ENCODE results near the gene CRIP1.

Gene CRIP1

GRCh38 chr14:105481886-105482457 is 4.7 kb upstream of the CRIP1 start:
- H3K9ac ChIP-seq (ENCODE audit: low read length): peak overlapping the region; percentile 81
- H3K27me3 ChIP-seq (ENCODE audit: control insufficient read depth, insufficient read depth, low read length): no peaks in the 10 kb centered on the region
- peaks cover 73% of the 10 kb centered on the region for H3K4me1 ChIP-seq (ENCODE audit: control insufficient read depth, insufficient read depth, low read length)
- H3K4me3 ChIP-seq (ENCODE audit: low read length): no peak overlapping the region
- H3K36me3 ChIP-seq (ENCODE audit: control insufficient read depth, insufficient read depth, low read length): no peaks in the 10 kb centered on the region
- H3K9me3 ChIP-seq (ENCODE audit: control insufficient read depth, low read length): no peaks in the 10 kb centered on the region

- Histone ChIP-seq H3K27me3 (ENCODE audit: control insufficient read depth, insufficient read depth, low read length) (no peaks in the 10 kb centered on the region), H3K9ac (ENCODE audit: low read length) (peak overlapping the region; percentile 81), H3K4me1 (ENCODE audit: control insufficient read depth, insufficient read depth, low read length) (peaks cover 71% of the 10 kb centered on the region), H3K36me3 (ENCODE audit: control insufficient read depth, insufficient read depth, low read length) (no peaks in the 10 kb centered on the region), H3K9me3 (ENCODE audit: control insufficient read depth, low read length) (no peaks in the 10 kb centered on the region), H3K4me3 (ENCODE audit: low read length) (peak overlapping the region; percentile 0)
Observed at GRCh38 chr14:105482486-105483110, 4.1 kb upstream of the CRIP1 start.

DNA sequence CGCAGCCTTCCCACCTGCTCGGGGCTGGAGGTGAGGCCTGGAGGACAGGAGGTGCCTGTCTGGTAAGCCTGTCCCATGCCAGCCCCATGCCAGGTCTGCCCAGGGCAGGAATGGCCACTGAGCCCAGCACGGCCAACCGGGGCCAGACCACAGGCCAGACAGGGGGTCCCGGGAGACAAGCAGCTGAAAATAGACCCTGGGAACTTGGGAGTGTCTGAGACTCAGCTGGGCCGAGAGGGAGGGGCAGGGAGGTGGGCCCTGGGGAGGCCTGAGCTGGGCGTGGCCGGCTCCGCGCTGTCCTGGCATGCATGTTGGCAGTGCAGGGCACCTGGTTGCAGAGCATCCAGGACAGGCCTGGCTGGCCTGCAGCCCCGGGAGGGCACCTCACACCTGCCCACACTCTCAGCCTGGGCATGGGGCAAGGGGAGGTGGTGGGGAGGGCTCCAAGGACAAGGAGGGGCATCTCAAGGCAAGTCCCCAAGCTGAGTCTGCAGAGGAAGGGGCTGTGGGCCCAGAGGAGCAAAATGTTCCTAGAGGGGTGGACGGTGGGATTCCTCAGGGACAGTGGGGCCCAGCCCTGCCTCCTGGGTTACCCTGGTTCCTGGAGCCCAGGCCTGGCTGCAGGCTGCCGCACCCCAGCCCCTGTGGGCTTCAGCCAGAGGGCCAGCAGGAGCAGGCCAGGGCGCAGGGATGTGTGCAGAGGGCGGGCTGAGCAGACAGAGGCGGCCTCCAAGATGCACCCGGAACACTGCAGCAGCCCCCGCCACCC is 3.2 kb upstream of the CRIP1 start:
- Histone ChIP-seq H3K9me3 (ENCODE audit: control insufficient read depth, low read length) (no peaks in the 10 kb centered on the region), H3K4me3 (ENCODE audit: low read length) (no peak overlapping the region), H3K4me1 (ENCODE audit: control insufficient read depth, insufficient read depth, low read length) (peaks cover 77% of the 10 kb centered on the region), H3K9ac (ENCODE audit: low read length) (peak overlapping the region; percentile 81), H3K27me3 (ENCODE audit: control insufficient read depth, insufficient read depth, low read length) (no peaks in the 10 kb centered on the region), H3K36me3 (ENCODE audit: control insufficient read depth, insufficient read depth, low read length) (no peaks in the 10 kb centered on the region)

DNA sequence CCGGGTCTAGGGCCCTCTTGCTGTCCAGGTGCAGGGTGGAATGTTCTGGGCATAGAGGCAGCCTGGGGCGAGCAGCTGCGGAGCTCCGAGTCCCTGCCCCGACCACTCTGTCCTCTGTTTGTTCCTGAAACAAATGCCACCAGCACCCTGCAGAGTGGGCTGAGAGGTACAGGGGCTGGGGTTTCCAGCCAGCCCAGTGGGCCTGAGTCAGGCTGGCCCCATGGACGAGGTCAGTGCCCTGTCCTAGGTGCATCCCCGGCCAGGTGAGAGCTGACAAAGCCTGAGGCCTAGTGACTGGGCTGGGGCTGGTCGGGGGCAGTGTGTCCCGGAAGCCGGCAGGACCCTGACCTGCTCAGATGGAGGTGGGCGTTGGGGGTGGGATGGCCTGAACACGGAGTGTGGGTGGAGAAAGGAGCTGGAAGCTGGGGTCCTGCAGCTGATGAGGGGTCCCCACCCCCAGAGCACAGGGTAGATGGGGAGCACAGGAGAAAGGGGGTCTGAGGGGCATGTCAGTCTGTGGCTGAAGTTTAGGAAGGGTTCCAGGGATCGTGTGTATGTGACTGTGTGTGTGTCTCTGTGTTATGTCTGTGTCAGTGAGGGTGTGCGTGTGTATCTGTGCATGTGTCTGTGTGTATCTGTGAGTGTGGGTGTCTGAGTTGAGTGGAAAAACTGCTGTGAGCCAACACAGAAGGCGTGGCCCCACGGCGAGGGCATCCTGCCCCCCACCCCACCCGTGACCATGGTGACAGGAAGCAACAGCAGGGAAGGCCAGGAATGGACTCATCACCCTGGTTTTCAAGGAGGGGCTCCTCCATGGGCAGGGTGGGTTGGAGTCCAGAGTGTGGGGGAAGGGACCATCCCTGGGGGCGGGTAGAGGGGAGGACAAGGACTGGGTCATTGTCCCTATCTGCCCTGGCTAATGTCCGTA is 2.4 kb upstream of the CRIP1 start:
- Histone ChIP-seq H3K27me3 (ENCODE audit: control insufficient read depth, insufficient read depth, low read length) (no peaks in the 10 kb centered on the region), H3K4me3 (ENCODE audit: low read length) (no peak overlapping the region), H3K4me1 (ENCODE audit: control insufficient read depth, insufficient read depth, low read length) (peaks cover 86% of the 10 kb centered on the region), H3K36me3 (ENCODE audit: control insufficient read depth, insufficient read depth, low read length) (no peaks in the 10 kb centered on the region), H3K9ac (ENCODE audit: low read length) (no peak overlapping the region), H3K9me3 (ENCODE audit: control insufficient read depth, low read length) (no peaks in the 10 kb centered on the region)

- no peak overlapping the region for H3K4me3 ChIP-seq (ENCODE audit: low read length)
- H3K27me3 ChIP-seq (ENCODE audit: control insufficient read depth, insufficient read depth, low read length): no peaks in the 10 kb centered on the region
- H3K9ac ChIP-seq (ENCODE audit: low read length): no peak overlapping the region
- H3K36me3 ChIP-seq (ENCODE audit: control insufficient read depth, insufficient read depth, low read length): no peaks in the 10 kb centered on the region
- peaks cover 91% of the 10 kb centered on the region for H3K4me1 ChIP-seq (ENCODE audit: control insufficient read depth, insufficient read depth, low read length)
- H3K9me3 ChIP-seq (ENCODE audit: control insufficient read depth, low read length): no peaks in the 10 kb centered on the region
Observed at GRCh38 chr14:105484997-105485393, 1.7 kb upstream of the CRIP1 start.

DNA sequence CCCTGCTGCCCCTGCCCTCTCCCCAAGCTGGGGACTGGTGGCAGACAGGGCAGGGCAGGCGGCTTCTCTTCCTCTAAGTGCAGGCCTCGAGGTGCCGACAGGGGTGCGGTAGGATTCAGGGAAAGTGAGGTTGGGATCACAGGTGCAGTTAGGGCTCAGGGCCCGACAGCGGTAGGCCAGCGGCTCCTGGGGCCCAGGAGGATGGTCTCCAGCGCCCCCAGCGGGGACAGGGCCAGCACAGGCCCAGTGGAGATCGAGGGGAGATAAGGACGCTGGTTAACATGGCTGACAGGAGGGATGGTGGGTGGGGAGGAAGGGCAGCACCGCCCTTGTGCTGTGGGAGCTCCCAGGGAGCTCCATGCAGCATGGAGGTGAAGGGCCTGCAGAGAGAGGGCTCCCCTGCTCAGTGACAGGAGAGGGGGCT is 935 bp upstream of the CRIP1 start:
- H3K4me3 ChIP-seq (ENCODE audit: low read length): no peak overlapping the region
- H3K4me1 ChIP-seq (ENCODE audit: control insufficient read depth, insufficient read depth, low read length): peaks cover 83% of the 10 kb centered on the region

DNA sequence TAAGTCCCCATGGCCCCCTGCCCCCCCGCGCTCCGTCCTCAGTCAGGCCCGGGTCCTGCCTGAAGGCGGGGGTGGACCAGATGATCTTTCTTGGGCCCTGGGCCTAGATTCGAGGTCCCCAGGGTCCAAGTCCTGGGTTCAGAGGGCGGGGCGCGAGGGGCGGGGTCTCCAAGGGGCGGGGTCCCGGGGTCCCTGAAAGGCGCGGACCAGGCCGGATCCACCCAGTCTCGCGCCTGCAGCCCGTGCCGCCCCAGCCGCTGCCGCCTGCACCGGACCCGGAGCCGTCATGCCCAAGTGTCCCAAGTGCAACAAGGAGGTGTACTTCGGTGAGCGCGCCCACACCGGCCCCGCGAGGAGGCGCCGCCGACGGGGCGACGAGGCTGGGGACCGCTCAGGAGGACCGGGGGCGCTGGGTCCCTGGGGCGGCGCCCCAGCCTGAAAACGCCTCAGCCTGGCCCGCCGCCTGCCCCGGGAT is 325 bp downstream of the CRIP1 start:
- peak overlapping the region; percentile 80 for H3K4me3 ChIP-seq (ENCODE audit: low read length)
- H3K9me3 ChIP-seq (ENCODE audit: control insufficient read depth, low read length): no peaks in the 10 kb centered on the region
- H3K9ac ChIP-seq (ENCODE audit: low read length): peak overlapping the region; percentile 80
- H3K4me1 ChIP-seq (ENCODE audit: control insufficient read depth, insufficient read depth, low read length): peaks cover 76% of the 10 kb centered on the region
- H3K27me3 ChIP-seq (ENCODE audit: control insufficient read depth, insufficient read depth, low read length): no peaks in the 10 kb centered on the region
- no peaks in the 10 kb centered on the region for H3K36me3 ChIP-seq (ENCODE audit: control insufficient read depth, insufficient read depth, low read length)

More for the DNA sequence above, 935 bp upstream of the CRIP1 start:
- Histone ChIP-seq H3K36me3 (ENCODE audit: control insufficient read depth, insufficient read depth, low read length) (no peaks in the 10 kb centered on the region), H3K9me3 (ENCODE audit: control insufficient read depth, low read length) (no peaks in the 10 kb centered on the region), H3K27me3 (ENCODE audit: control insufficient read depth, insufficient read depth, low read length) (no peaks in the 10 kb centered on the region), H3K9ac (ENCODE audit: low read length) (peak overlapping the region; percentile 39)

- Histone ChIP-seq H3K4me3 (ENCODE audit: low read length) (peak overlapping the region; percentile 80), H3K9ac (ENCODE audit: low read length) (peak overlapping the region; percentile 80), H3K36me3 (ENCODE audit: control insufficient read depth, insufficient read depth, low read length) (no peaks in the 10 kb centered on the region), H3K27me3 (ENCODE audit: control insufficient read depth, insufficient read depth, low read length) (no peaks in the 10 kb centered on the region), H3K4me1 (ENCODE audit: control insufficient read depth, insufficient read depth, low read length) (peaks cover 72% of the 10 kb centered on the region), H3K9me3 (ENCODE audit: control insufficient read depth, low read length) (no peaks in the 10 kb centered on the region)
Observed at GRCh38 chr14:105487449-105487985, 831 bp downstream of the CRIP1 start.

GRCh38 chr14:105487986-105488777 is 1.5 kb downstream of the CRIP1 start:
- no peaks in the 10 kb centered on the region for H3K27me3 ChIP-seq (ENCODE audit: control insufficient read depth, insufficient read depth, low read length)
- peaks cover 65% of the 10 kb centered on the region for H3K4me1 ChIP-seq (ENCODE audit: control insufficient read depth, insufficient read depth, low read length)
- no peaks in the 10 kb centered on the region for H3K9me3 ChIP-seq (ENCODE audit: control insufficient read depth, low read length)
- H3K36me3 ChIP-seq (ENCODE audit: control insufficient read depth, insufficient read depth, low read length): no peaks in the 10 kb centered on the region
- H3K9ac ChIP-seq (ENCODE audit: low read length): peak overlapping the region; percentile 80
- H3K4me3 ChIP-seq (ENCODE audit: low read length): peak overlapping the region; percentile 80

GRCh38 chr14:105488781-105489541 is 2.3 kb downstream of the CRIP1 start:
- Histone ChIP-seq H3K36me3 (ENCODE audit: control insufficient read depth, insufficient read depth, low read length) (no peaks in the 10 kb centered on the region), H3K27me3 (ENCODE audit: control insufficient read depth, insufficient read depth, low read length) (no peaks in the 10 kb centered on the region), H3K4me1 (ENCODE audit: control insufficient read depth, insufficient read depth, low read length) (peaks cover 57% of the 10 kb centered on the region), H3K9ac (ENCODE audit: low read length) (peak overlapping the region; percentile 74), H3K4me3 (ENCODE audit: low read length) (peak overlapping the region; percentile 32), H3K9me3 (ENCODE audit: control insufficient read depth, low read length) (no peaks in the 10 kb centered on the region)

Measured in mucosa of stomach (tissue), 1 donor.